Putamen (tissue), 1 donor: ENCODE data around the gene TRAF7.

Experiments
- DNase-seq: peaks from one replicate; pipeline ENCODE4 v3.0.0-alpha.2; 2016; ENCODE audit warnings: low spot score

TRAF7 gene

GRCh38 chr16:2165861-2166260 lies 10.3 kb downstream of the TRAF7 start:
- no peak for DNase-seq

GRCh38 chr16:2166263-2167067 lies 10.9 kb downstream of the TRAF7 start:
- DNase-seq, result no peak

GRCh38 chr16:2167068-2167638 lies 11.6 kb downstream of the TRAF7 start:
- DNase-seq, result no peak

DNA sequence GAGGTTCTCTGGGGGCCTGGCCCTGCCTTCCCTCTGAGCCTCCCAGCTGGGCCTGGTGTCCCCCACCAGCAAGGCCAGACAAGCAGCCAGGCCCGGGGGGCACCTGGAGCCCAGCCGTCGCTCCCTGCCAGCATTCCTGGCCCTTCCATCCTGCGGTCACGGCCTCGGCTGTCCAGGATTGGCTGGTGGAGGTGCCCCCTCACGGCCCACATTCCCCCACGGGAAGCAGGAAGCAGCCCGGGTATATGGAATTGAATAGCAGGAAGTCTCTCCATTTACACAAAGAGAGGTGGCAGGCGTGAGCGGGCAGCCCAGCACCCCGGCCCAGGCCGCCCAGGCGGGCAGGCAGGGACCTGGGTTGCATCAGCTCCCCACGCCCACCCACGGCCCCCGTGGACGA lies 14.5 kb downstream of the TRAF7 start:
- no peak for DNase-seq

DNA sequence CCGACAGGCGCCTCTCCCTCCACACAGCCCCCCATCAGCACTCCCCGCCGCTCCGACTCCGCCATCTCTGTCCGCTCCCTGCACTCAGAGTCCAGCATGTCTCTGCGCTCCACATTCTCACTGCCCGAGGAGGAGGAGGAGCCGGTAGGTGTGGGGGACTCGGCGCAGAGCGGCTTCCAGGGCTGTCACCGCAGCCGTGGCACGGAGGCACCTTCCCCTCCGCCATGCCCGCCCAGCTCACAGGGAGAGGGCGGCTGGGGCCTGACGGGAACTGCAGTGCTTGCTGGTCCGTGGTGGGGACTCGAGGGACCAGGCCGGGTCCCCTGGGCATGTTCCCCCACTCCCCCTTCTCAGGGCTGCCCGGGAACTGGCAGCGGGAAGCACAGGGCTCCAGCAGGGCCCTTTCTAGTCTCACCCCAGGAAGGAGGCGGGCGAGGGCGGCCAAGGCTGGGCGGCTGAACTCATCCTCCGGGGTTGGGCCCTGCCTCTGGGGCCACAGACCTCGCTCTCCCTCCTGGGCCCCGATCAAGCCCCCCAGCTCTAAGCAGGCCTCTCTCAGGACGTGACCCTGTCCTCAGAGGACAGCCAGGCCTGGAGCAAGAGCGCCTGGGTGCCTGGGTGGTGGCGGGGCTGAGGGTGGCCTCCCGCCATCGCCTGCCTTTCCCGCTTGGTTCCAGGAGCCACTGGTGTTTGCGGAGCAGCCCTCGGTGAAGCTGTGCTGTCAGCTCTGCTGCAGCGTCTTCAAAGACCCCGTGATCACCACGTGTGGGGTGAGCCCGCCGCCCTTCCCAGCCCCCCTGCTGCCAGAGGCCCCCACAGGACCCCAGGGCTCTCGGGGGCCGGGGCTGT lies 15.2 kb downstream of the TRAF7 start:
- DNase-seq, result no peak

GRCh38 chr16:2171601-2172178 lies 16.1 kb downstream of the TRAF7 start:
- DNase-seq, result no peak

DNA sequence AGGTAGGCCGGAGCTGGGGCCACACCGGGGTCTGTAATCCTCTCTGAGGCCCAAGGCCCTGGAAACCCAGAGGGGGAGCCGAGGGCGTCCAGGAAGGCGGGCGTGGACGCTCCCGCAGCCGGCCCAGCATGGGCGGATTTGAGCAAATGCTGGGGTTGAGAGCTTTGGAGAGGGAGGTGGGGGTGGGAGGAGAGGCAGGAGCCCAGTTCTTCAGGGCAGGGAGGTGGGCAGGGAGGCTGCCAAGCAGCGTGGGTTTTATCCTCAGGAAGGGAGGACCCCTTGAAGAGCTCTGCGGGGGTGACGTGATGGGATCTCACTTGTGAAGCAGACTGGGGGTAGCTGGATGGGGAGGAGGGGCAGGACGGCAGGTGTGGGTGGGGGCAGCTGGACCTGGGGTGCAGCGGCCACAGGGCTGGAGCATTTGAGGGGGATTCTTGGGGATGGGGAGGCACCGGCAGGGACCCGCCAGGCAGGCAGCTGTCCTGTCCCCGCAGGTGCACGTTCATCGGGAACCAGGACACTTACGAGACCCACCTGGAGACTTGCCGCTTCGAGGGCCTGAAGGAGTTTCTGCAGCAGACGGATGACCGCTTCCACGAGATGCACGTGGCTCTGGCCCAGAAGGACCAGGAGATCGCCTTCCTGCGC lies 17.2 kb downstream of the TRAF7 start:
- no peak for DNase-seq

DNA sequence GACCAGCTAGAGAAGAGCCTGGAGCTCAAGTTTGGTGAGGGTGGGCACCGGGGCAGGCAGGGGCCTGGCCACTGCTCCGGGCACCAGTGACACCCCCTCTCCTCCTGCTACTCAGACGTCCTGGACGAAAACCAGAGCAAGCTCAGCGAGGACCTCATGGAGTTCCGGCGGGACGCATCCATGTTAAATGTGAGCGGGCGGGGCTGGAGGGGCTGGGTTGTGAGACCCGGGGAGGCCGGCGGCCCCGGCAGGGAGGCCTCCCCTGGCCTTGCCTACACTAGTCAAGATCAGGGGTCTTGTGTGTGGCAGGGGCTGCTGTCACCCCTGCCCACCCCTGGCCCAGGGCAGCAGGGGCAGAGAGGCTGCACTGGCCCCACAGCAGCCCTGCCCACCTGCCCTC lies 17.8 kb downstream of the TRAF7 start:
- DNase-seq, result no peak

- DNase-seq, result no peak
Observed at GRCh38 chr16:2173916-2174315, 18.3 kb downstream of the TRAF7 start.

- DNase-seq, result peak; percentile 59
Observed at GRCh38 chr16:2174396-2175131, 19.0 kb downstream of the TRAF7 start.

DNA sequence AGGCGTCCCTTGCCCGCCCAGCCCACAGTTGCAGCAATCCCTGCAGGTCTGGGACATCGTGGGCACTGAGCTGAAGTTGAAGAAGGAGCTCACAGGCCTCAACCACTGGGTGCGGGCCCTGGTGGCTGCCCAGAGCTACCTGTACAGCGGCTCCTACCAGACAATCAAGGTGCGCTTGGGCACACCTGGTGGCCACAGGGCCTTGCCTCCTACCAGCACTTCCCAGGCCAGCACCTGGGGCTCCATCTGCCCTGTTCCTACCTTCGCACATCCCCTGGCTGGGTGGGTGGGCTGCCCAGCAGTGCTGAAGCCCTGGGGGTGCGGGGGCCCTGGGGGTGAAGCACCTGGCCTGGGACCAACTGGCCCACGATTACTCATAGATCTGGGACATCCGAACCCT lies 19.9 kb downstream of the TRAF7 start:
- DNase-seq, result no peak

- no peak for DNase-seq
Observed at GRCh38 chr16:2176047-2176446, 20.5 kb downstream of the TRAF7 start.

DNA sequence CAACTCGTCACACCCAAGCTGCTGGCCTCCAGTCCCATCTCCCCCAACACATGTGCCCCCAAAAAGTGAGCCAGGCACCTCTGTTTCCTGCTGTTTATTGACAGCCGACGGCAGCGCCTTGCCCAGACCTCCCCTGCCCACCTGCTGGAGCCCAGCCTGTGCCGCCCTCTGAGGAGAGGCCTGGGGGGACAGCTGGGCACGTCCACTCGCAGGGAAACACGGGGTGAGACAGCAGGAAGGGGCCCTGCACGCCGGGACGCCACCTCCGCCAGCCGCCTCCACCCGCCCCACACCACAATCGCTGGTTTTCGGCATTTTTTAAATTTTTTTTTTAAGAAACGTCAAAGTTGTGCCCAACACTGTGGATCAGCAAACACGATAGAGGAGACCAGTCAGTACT lies 21.5 kb downstream of the TRAF7 start:
- DNase-seq, result no peak

- DNase-seq, result no peak
Observed at GRCh38 chr16:2177561-2177960, 22.0 kb downstream of the TRAF7 start.

- no peak for DNase-seq
Observed at GRCh38 chr16:2178321-2179106, 22.9 kb downstream of the TRAF7 start.

DNA sequence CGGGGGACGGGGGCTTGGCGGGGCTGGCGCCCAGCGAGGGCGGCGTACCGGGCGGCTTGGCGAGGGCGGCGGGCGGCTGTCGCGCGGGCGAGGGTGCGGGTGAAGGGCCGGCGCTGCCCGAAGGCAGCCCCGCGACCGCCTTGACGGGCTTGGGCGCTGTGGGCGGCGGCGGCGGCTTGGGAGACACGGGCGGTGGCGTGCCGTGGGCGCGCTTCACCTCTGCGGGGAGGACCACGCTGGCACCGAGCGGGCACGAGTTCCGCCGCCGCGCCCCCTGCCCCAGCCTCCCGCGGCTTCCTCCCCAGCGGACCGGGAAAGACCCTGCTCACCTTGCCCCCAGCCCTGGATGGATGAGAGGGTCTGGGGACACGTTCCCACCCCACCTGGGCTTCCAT lies 23.5 kb downstream of the TRAF7 start:
- DNase-seq, result no peak

DNA sequence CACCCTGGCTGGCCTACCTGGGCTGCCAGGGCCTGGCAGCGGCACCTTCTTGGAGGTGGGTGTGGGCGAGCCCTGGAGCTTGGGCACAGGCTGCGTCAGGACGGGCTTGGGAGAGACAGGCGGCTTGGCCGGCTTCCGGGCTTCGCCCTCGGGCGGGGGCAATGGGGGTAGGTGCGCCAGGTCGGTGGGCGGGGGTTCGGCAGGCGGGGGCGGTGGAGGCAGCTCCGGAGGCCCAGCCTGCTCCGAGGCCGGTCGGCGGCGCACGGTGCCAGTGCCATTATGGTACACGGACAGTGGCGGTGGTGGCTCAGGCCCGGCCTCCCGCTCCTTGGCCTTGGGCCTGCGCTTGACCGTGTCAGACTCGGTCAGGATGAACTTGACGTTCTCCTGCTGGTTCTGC lies 24.0 kb downstream of the TRAF7 start:
- no peak for DNase-seq

GRCh38 chr16:2180461-2180860 lies 24.9 kb downstream of the TRAF7 start:
- no peak for DNase-seq

DNA sequence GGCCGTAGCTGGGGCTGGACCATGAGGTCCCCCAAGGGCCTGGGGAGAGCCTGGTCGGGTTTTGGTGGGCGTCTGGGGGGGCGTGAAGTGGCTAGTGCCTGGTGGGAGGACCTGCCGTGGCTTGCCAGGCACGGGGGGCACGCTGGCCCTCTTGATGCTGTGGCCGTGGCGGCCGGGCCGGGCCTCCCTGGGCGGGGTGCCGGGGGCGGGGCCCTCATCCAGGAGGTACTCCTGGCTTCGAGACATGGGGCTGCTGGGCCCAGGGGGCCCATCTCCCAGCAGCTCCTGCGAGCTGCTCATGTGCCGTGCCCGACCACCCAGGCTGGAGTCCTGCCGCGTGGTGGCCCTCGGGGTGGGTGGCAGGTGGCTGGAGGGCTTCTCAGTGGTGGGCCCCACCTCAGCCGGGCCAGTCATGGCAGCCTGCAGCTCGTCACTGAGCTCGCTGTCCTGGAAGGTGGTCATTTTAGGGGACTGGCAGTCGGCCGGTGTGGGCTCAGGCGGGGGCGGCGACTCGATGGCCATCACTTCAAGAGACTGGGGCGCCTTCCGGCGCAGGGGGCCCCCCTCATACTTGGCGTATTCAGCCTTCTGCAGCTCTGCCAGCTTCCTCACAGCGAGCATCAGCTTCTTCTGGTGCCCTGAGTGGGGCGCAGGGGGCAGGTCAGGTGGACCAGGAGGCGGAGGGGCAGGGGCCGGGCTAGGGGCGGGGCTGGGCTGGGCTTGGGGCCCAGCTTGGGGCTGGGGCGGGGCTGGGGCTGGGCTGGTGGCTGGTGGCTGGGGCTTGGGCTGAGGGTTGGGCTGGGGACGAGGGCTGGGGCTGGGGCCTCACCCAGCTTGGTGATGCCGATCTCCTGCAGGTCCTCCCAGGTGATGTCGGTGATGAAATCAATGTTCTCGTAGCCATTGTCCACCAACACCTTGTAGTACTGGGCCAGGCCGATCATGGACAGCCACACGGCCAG lies 25.7 kb downstream of the TRAF7 start:
- DNase-seq, result no peak
